Neuronal stem cell (in vitro differentiated cells): ENCODE measurements around the gene POU5F1.

Source experiments
- DNase-seq: peaks from one replicate; pipeline ENCODE4 v3.0.0-alpha.2; 2013; ENCODE audit warnings: low spot score
- H2AFZ ChIP-seq: one replicate; pipeline ENCODE4 v1.6.1; 2013; ENCODE audit warnings: mild to moderate bottlenecking, low read length, inconsistent platforms
- H2AK5ac ChIP-seq: 2 replicates; pipeline ENCODE4 v1.6.1; 2013; ENCODE audit warnings: low read depth, mild to moderate bottlenecking, inconsistent platforms, low read length, moderate library complexity, mixed read lengths
- H2BK120ac ChIP-seq: 2 replicates; pipeline ENCODE4 v1.6.1; 2013; ENCODE audit warnings: low read depth, mild to moderate bottlenecking, inconsistent platforms, low read length, moderate library complexity, mixed read lengths
- H2BK12ac ChIP-seq: one replicate; pipeline ENCODE4 v1.6.1; 2013; ENCODE audit warnings: low read length, inconsistent platforms
- H2BK15ac ChIP-seq: 2 replicates; pipeline ENCODE4 v1.6.1; 2013; ENCODE audit warnings: mild to moderate bottlenecking, low read length, inconsistent platforms, mixed read lengths
- H2BK5ac ChIP-seq: one replicate; pipeline ENCODE4 v1.6.1; 2013; ENCODE audit warnings: inconsistent platforms, mild to moderate bottlenecking, low read length, moderate library complexity
- H3K14ac ChIP-seq: one replicate; pipeline ENCODE4 v1.6.1; 2013; ENCODE audit warnings: low read length, inconsistent platforms
- H3K18ac ChIP-seq: 2 replicates; pipeline ENCODE4 v1.6.1; 2013; ENCODE audit warnings: low read length, inconsistent platforms
- H3K23ac ChIP-seq: 2 replicates; pipeline ENCODE4 v1.6.1; 2013; ENCODE audit warnings: low read depth, mild to moderate bottlenecking, mixed read lengths, low read length, inconsistent platforms; ENCODE audit not compliant: poor library complexity
- H3K27ac ChIP-seq: replicated peaks from 3 replicates; pipeline ENCODE4 v1.5.1; 2013; ENCODE audit warnings: low read length, inconsistent platforms
- H3K27me3 ChIP-seq, 3 experiments: 2 replicates each; pipeline ENCODE4 v1.6.1; 2013; ENCODE audit warnings: low read length in 3 of 3, mild to moderate bottlenecking in 2 of 3, inconsistent platforms in 1 of 3, low read depth in 1 of 3, mixed read lengths in 1 of 3, moderate library complexity in 1 of 3; ENCODE audit not compliant: control insufficient read depth in 3 of 3, insufficient read depth in 3 of 3
- H3K36me3 ChIP-seq, 2 donors: replicated peaks in 1 of 2; 2 replicates each; pipeline ENCODE4 v1.6.1; 2013; ENCODE audit warnings: low read length in 2 of 2; ENCODE audit not compliant: control insufficient read depth in 2 of 2, insufficient read depth in 2 of 2
- H3K4ac ChIP-seq: 2 replicates; pipeline ENCODE4 v1.6.1; 2013; ENCODE audit warnings: inconsistent platforms, mild to moderate bottlenecking, low read length, moderate library complexity
- H3K4me1 ChIP-seq, 2 donors: 1 replicate in 1 of 2; 2 replicates in 1 of 2; pipeline ENCODE4 v1.6.1; 2013; ENCODE audit warnings: low read length in 2 of 2, low read depth in 1 of 2; ENCODE audit not compliant: control insufficient read depth in 2 of 2, insufficient read depth in 1 of 2
- H3K4me2 ChIP-seq: one replicate; pipeline ENCODE4 v1.6.1; 2013; ENCODE audit warnings: mild to moderate bottlenecking, low read length, inconsistent platforms; ENCODE audit not compliant: insufficient read depth, poor library complexity, severe bottlenecking
- H3K4me3 ChIP-seq, 2 donors: 2 replicates each; pipeline ENCODE4 v1.5.1; 2013; ENCODE audit warnings: low read length in 2 of 2, mild to moderate bottlenecking in 2 of 2, inconsistent platforms in 1 of 2, moderate library complexity in 1 of 2
- H3K79me1 ChIP-seq: one replicate; pipeline ENCODE4 v1.6.1; 2013; ENCODE audit warnings: low read depth, mild to moderate bottlenecking, inconsistent platforms, low read length, moderate library complexity
- H3K9ac ChIP-seq: one replicate; pipeline ENCODE4 v1.6.1; 2013; ENCODE audit warnings: mild to moderate bottlenecking, low read depth, low read length, inconsistent platforms; ENCODE audit not compliant: poor library complexity
- H3K9me3 ChIP-seq, 2 donors: replicated peaks in 1 of 2; 2 replicates each; pipeline versions ENCODE3 to v1.6.1; 2013; ENCODE audit warnings: low read length in 2 of 2, mild to moderate bottlenecking in 2 of 2, inconsistent platforms in 1 of 2, low read depth in 1 of 2, mixed read lengths in 1 of 2, moderate library complexity in 1 of 2; ENCODE audit not compliant: control insufficient read depth in 2 of 2, insufficient read depth in 1 of 2
- H4K8ac ChIP-seq: one replicate; pipeline ENCODE4 v1.6.1; 2013; ENCODE audit warnings: low read depth, mild to moderate bottlenecking, inconsistent platforms, low read length, moderate library complexity
- H4K91ac ChIP-seq: one replicate; pipeline ENCODE4 v1.6.1; 2013; ENCODE audit warnings: low read length, low read depth, mild to moderate bottlenecking, inconsistent platforms; ENCODE audit not compliant: poor library complexity
- WGBS, 2 donors: extraction: QIAGEN DNeasy Blood & Tissue Kit; methylation state at CpG; one replicate each; pipeline ENCODE4 v1.1.7; 2013; ENCODE audit warnings: missing lambda C conversion rate in 2 of 2, mixed read lengths in 1 of 2; ENCODE audit not compliant: insufficient read length in 2 of 2, insufficient replicate concordance in 1 of 2; ENCODE audit errors: extremely low coverage in 2 of 2; 5-methylcytosine and 5-hydroxymethylcytosine counted together

The POU5F1 gene

DNA sequence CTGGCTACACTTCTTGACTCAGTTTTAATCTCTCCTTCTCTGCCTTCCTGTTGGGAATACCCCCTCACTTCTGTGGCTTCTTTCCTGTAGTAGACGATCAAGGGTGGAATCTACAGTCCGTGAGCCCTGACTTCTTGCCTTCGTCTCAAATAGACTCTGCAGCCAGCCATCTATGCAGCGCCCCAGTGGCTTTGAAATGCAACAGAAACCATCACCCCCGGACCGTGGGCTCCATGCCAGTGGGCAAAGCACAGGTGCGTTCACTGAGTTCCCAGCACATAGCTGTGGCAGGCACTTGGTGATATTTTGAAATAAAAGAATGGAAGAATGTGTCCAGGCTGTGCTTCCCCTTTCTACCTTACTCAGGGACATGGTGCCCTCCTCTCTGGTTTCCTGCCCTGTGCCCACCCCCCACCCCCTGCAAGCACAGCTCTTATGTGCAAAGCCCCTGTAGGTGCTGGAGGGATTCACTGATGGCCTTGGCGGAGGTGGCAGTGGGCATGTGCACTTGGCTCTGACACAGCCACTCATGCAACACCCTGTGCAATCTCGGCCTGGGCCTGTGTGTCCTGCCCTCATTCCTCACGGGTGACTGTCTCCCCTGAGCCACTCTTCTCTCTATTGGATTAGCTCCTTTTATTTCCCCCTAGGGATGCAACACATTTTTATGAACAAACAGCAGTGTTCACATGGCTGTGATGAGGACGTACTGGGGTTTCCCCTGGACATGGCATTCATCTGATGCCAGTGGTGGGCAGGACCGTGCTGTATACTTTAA is 44.7 kb downstream of the POU5F1 start:
- Histone ChIP-seq H3K4me3 (no peak overlapping the region), H3K4me2 (no peak overlapping the region), H2AK5ac (no peak overlapping the region), H3K4ac (no peak overlapping the region), H3K9ac (no peak overlapping the region), H2BK15ac (no peak overlapping the region), H3K14ac (no peak overlapping the region), H3K18ac (no peak overlapping the region), H2BK120ac (no peak overlapping the region), H3K36me3 (no peaks in the 10 kb centered on the region), H2AFZ (no peak overlapping the region), H3K79me1 (no peaks in the 10 kb centered on the region), H2BK5ac (no peak overlapping the region), H4K8ac (no peak overlapping the region), H3K9me3 (no peaks in the 10 kb centered on the region), H2BK12ac (no peak overlapping the region), H3K4me1 (peaks cover 3 to 14% of the 10 kb centered on the region in 2 donors), H4K91ac (no peak overlapping the region), H3K23ac (no peak overlapping the region), H3K27me3 (peaks cover 0 to 29% (median 0%) of the 10 kb centered on the region in 3 experiments), H3K27ac (no peak overlapping the region)
- no peak for DNase-seq
- no CpG with 5 or more reads among the region's 12 CpGs for WGBS, 2 donors

DNA sequence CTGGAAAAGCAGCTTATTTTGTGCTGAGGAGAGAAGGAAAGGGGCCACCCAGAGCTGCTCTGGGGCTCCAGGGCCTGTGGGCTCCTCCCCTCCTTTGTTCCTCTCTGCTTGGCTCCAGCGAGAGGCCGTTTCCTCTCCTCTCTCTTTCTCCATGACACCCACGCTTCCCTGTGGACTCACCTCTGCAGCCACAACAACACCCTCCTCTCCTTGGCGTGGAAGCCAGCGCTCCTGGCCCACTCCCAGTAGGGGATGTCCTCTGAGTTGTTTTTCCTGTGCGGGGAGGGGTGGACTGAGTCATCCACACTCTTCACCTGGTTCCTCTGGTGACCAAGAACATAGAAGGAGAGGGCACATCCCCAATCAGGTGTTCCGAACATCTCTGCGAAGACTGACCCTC is 45.3 kb downstream of the POU5F1 start:
- Histone ChIP-seq H3K4me3 (no peak overlapping the region), H3K23ac (no peak overlapping the region), H3K27ac (no peak overlapping the region), H4K8ac (no peak overlapping the region), H3K9me3 (no peaks in the 10 kb centered on the region), H2BK120ac (no peak overlapping the region), H3K4me1 (peaks cover 3 to 14% of the 10 kb centered on the region in 2 donors), H3K9ac (no peak overlapping the region), H2AK5ac (peak overlapping the region; percentile 54), H2BK5ac (no peak overlapping the region), H3K4me2 (no peak overlapping the region), H2BK12ac (no peak overlapping the region), H3K79me1 (no peaks in the 10 kb centered on the region), H3K36me3 (no peaks in the 10 kb centered on the region), H2AFZ (peak overlapping the region; percentile 75), H2BK15ac (no peak overlapping the region), H3K27me3 (peaks cover 0 to 32% (median 0%) of the 10 kb centered on the region in 3 experiments), H4K91ac (no peak overlapping the region), H3K4ac (no peak overlapping the region), H3K18ac (peak overlapping the region; percentile 67), H3K14ac (no peak overlapping the region)
- no CpG with 5 or more reads among the region's 8 CpGs for WGBS, 2 donors
- DNase-seq: no peak

GRCh38 chr6:31122791-31123706 is 47.4 kb downstream of the POU5F1 start:
- H3K4me1 ChIP-seq: peaks cover 3 to 14% of the 10 kb centered on the region in 2 donors
- no peak overlapping the region for H3K14ac ChIP-seq
- H3K4me2 ChIP-seq: no peak overlapping the region
- H3K4me3 ChIP-seq: peak overlapping the region in 1 of 2 donors; percentile 18
- H3K27ac ChIP-seq: no peak overlapping the region
- no peak overlapping the region for H3K18ac ChIP-seq
- H3K23ac ChIP-seq: peak overlapping the region; percentile 44
- H3K9ac ChIP-seq: no peak overlapping the region
- H2BK5ac ChIP-seq: peak overlapping the region; percentile 20
- DNase-seq: no peak
- H3K4ac ChIP-seq: no peak overlapping the region
- H2BK15ac ChIP-seq: no peak overlapping the region
- no peak overlapping the region for H2BK120ac ChIP-seq
- H3K9me3 ChIP-seq: no peaks in the 10 kb centered on the region
- H4K91ac ChIP-seq: no peak overlapping the region
- WGBS, 2 donors: no CpG with 5 or more reads among the region's 16 CpGs
- no peaks in the 10 kb centered on the region for H3K79me1 ChIP-seq
- no peak overlapping the region for H2AFZ ChIP-seq
- no peak overlapping the region for H4K8ac ChIP-seq
- peaks cover 0 to 24% (median 0%) of the 10 kb centered on the region in 3 experiments for H3K27me3 ChIP-seq
- no peak overlapping the region for H2BK12ac ChIP-seq
- H3K36me3 ChIP-seq: no peaks in the 10 kb centered on the region
- H2AK5ac ChIP-seq: peak overlapping the region; percentile 24
